Heart right ventricle (tissue), 16 donors: ENCODE measurements around the gene HOXA10. TPM values are rescaled to one million over a fixed set of nuclear protein-coding genes. Genes with fewer than 3 reads are reported as not detected.

Experiments used
- ATAC-seq, 8 donors: fragments of 200-7000 bp; cut with Tn5 transposase; one replicate each; pipeline ENCODE4 v1.9.1; 2020; ENCODE audit warnings: mild to moderate bottlenecking in 8 of 8, moderate library complexity in 8 of 8, moderate number of reproducible peaks in 1 of 8
- DNase-seq, 2 donors: peaks; one replicate each; pipeline ENCODE4 v3.0.0-alpha.2; 2020
- H3K27ac ChIP-seq, 10 donors: fragments of 200-600 bp; sonication (generic) in 2 of 10; one replicate each; pipeline versions ENCODE4 v1.5.0 to v1.8.0; 2020 to 2022; ENCODE audit warnings: mild to moderate bottlenecking in 3 of 10
- H3K27me3 ChIP-seq, 7 donors: fragments of 200-600 bp; one replicate each; pipeline ENCODE4 v1.8.0; 2021 to 2022; ENCODE audit warnings: mild to moderate bottlenecking in 2 of 7
- H3K36me3 ChIP-seq, 9 donors: fragments of 200-600 bp; sonication (generic) in 1 of 9; one replicate each; pipeline versions ENCODE4 v1.5.0 to v1.8.0; 2020 to 2022; ENCODE audit warnings: mild to moderate bottlenecking in 2 of 9
- H3K4me1 ChIP-seq, 9 donors: fragments of 200-600 bp; sonication (generic) in 1 of 9; one replicate each; pipeline versions ENCODE4 v1.5.0 to v1.8.0; 2020 to 2022; ENCODE audit warnings: mild to moderate bottlenecking in 4 of 9
- H3K4me3 ChIP-seq, 10 donors: fragments of 200-600 bp; sonication (generic) in 2 of 10; one replicate each; pipeline versions ENCODE4 v1.5.0 to v1.8.0; 2020 to 2022; ENCODE audit warnings: mild to moderate bottlenecking in 7 of 10, moderate library complexity in 2 of 10
- H3K9me3 ChIP-seq, 11 donors: fragments of 200-600 bp in 10 of 11; sonication (generic) in 2 of 11; one replicate each; pipeline versions ENCODE4 v1.5.0 to v1.8.0; 2013 to 2022; ENCODE audit warnings: mild to moderate bottlenecking in 2 of 11, control low read depth in 1 of 11, moderate library complexity in 1 of 11
- WGBS, 2 donors: extraction: QIAGEN DNeasy Blood & Tissue Kit; methylation state at CpG; one replicate each; pipeline ENCODE4 v1.1.7; 2013; ENCODE audit warnings: inconsistent platforms in 1 of 2; 5-methylcytosine and 5-hydroxymethylcytosine counted together
- intact Hi-C, 10 donors: fragments of 100-400 bp; cut with DNase I; formaldehyde crosslinking; loops; one replicate each; pipeline versions ENCODE4 v1.11.1 to v1.14.2; 2022
- polyA plus RNA-seq, 2 donors: library from polyadenylated mRNA; stranded (reverse); fragments of 200-250 nt; gene quantifications; one replicate each; pipeline ENCODE4 v1.2.3, GENCODE V29; 2013
- total RNA-seq, 10 donors: library from RNA; stranded (reverse); fragmentation: NEBNext Ultra II Directional in 3 of 10; extraction: Animal tissue kit (Norgen Biotek cat#: 25700) in 3 of 10; gene quantifications; one replicate each; pipeline versions ENCODE4 v1.2.1 to v1.2.4, GENCODE V29; 2021 to 2023
- TF ChIP-seq, protein P1 (sequence below), 9 donors: fragments of 200-600 bp; sonication (generic) in 2 of 9; IDR thresholded peaks; one replicate each; pipeline versions ENCODE4 v1.5.0 to v1.8.0; 2021 to 2022; ENCODE audit warnings: antibody characterized with exemption in 9 of 9, mild to moderate bottlenecking in 5 of 9, moderate library complexity in 1 of 9
- donor health status: Arrhythmogenic right ventricular cardiomyopathy.
- donor health status: ischemic (EF 13 %, LVEDD 7.1; RV severe dilation, severe dysfunction).
- donor health status: healthy with polysubstance abuse.
- donor health status: DM: no; HTN: yes; CAD: no.
- donor health status: DM: no; HTN: no; CAD: no.
- donor health status: ischemic (EF 25% LVEDD 6.9; RV normal size, moderate dysfunction).
- donor health status: ischemic (EF 25% LVEDD 5.7; RV mildly dilated, moderate dysfunction).
- donor health status: healthy.
- donor health status: DM: yes; HTN: yes; CAD: no.
- donor health status: Ischemic cardiomyopathy.
- donor health status: ischemic (EF 35%, LVEDD 5.7; RV mildly dilated, moderate dysfunction).
- donor health status: nonischemic (EF 11% LVEDD 7.7; RV severe dilation, severe dysfunction).
- donor health status: DM: yes; HTN: yes; CAD: no.
- donor health status: PGD.
- donor health status: ischemic (EF 29% LVEDD 5.4; RV normal size, mild dysfunction).
- donor health status: nonischemic (EF 23%, LVEDD 6.1; RV moderate dilation, normal function).

Gene HOXA10
- total and polyA plus RNA-seq, 12 donors, result 0.03 to 0.19 TPM; not detected in 10

DNA sequence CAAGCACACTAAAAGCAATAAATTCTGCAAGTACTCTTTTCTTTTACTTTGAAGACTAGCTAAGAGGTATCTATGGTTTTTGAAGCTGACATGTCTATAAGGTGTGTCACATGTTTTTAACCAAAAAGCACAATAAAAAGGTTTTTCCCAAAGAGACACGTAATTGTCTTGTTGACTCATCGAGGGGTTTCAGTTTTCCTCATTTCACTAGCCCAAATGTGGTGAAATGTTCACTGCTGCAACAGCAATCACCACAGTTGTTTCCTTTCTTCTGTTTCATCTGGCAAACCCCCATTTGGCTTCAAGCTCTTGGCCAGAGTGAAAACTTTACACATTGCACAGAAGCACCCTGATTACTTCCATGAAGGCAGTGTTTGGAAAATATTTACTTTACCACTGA is 39.7 kb downstream of the HOXA10 start:
- TF ChIP-seq, protein P1, sequence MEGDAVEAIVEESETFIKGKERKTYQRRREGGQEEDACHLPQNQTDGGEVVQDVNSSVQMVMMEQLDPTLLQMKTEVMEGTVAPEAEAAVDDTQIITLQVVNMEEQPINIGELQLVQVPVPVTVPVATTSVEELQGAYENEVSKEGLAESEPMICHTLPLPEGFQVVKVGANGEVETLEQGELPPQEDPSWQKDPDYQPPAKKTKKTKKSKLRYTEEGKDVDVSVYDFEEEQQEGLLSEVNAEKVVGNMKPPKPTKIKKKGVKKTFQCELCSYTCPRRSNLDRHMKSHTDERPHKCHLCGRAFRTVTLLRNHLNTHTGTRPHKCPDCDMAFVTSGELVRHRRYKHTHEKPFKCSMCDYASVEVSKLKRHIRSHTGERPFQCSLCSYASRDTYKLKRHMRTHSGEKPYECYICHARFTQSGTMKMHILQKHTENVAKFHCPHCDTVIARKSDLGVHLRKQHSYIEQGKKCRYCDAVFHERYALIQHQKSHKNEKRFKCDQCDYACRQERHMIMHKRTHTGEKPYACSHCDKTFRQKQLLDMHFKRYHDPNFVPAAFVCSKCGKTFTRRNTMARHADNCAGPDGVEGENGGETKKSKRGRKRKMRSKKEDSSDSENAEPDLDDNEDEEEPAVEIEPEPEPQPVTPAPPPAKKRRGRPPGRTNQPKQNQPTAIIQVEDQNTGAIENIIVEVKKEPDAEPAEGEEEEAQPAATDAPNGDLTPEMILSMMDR (IDR thresholded peaks at IDR 0.05), result no peak
- no peak overlapping the region for H3K27ac ChIP-seq
- H3K36me3 ChIP-seq, result no peaks in the 10 kb centered on the region
- H3K4me1 ChIP-seq, result peaks cover 0 to 14% (median 3%) of the 10 kb centered on the region in 9 donors
- intact Hi-C loops, result loop anchor here in 1 of 10 donors (5.0 kb wide), 1 partner anchor 37 kb away; the partner anchor contains the start of gene HOXA1
- H3K4me3 ChIP-seq, result no peak overlapping the region
- peaks cover 41 to 100% (median 99%) of the 10 kb centered on the region in 7 donors for H3K27me3 ChIP-seq
- ATAC-seq (no peak), DNase-seq (no peak)
- WGBS, 2 donors, result 12 to 20% methylated on average over 2 of the region's 2 CpGs
- no peaks in the 10 kb centered on the region for H3K9me3 ChIP-seq

DNA sequence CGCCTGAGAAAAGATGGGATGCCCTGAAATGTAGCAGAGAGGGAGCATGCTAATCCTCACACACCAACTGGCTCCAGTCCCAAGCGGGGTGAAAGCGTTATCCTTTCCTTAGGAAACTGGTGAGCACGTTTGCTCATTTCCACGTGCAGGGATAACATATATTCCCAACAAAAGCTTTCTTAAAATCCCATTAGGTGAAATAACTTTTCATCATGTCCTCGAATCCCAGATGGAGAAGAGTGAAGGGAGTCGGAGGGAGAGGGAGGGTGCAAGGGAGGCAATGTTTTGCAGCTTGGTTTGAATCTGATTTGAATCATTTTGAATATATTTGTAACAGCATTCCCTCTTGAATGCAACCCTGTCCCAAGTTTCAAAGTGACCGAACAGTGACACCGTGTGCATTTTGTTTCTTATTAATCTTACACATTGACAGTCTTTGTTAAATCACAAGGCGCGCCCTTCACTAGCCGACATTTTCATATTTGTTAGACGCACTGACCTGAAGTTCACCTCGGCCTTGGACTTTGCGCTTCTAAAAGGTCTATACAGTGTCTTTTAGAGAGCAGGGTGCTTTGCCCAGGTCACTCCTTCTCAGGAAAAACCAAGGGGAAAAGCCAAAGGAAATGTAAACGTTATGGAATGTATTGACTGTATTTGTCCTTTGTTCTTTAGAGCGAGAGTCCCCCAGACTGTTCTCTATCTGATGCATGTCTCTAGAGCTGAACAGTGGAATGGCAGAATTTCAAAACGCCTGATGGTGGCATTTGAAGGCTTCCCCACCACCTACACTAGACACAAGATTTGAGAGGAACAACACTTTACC is 40.5 kb downstream of the HOXA10 start:
- Histone ChIP-seq H3K27ac (no peak overlapping the region), H3K36me3 (no peaks in the 10 kb centered on the region), H3K9me3 (no peaks in the 10 kb centered on the region), H3K4me3 (no peak overlapping the region), H3K27me3 (peaks cover 43 to 100% (median 99%) of the 10 kb centered on the region in 7 donors), H3K4me1 (peaks cover 0 to 14% (median 0%) of the 10 kb centered on the region in 9 donors)
- TF ChIP-seq, protein P1 (IDR thresholded peaks at IDR 0.05), result no peak
- ATAC-seq (no peak), DNase-seq (no peak)
- WGBS, 2 donors, result 16 to 19% methylated on average over 18 of the region's 18 CpGs
- intact Hi-C loops, result loop anchor here in 1 of 10 donors (5.0 kb wide), 1 partner anchor 36 kb away; the partner anchor contains the start of gene HOXA1

DNA sequence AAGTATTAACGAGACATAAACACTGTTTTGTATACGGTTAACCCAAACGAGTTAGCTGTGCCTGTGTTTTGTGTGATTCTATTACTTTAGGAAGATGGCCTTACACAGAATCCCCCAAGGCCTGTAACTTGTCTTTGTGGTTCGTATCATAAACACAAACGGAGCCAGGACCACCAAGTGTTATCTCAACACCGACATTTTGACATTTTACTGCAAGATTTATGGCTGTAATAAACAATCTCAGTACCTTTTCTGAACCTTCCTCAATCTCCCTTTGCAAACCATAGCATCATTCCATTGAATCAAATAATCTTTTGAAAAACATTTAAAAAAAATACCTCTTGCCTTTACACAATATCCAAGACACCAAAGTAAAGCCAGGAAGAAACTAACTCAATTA is 41.1 kb downstream of the HOXA10 start:
- Histone ChIP-seq H3K4me1 (peaks cover 0 to 14% (median 0%) of the 10 kb centered on the region in 9 donors), H3K27me3 (peaks cover 45 to 100% (median 99%) of the 10 kb centered on the region in 7 donors), H3K27ac (no peak overlapping the region), H3K36me3 (no peaks in the 10 kb centered on the region), H3K9me3 (no peaks in the 10 kb centered on the region), H3K4me3 (no peak overlapping the region)
- intact Hi-C loops, result loop anchor here in 1 of 10 donors (5.0 kb wide), 1 partner anchor 36 kb away; the partner anchor contains the start of gene HOXA1
- DNase-seq (no peak), ATAC-seq (no peak)
- TF ChIP-seq, protein P1 (IDR thresholded peaks at IDR 0.05), result no peak
- 26 to 28% methylated on average over 6 of the region's 6 CpGs for WGBS, 2 donors

DNA sequence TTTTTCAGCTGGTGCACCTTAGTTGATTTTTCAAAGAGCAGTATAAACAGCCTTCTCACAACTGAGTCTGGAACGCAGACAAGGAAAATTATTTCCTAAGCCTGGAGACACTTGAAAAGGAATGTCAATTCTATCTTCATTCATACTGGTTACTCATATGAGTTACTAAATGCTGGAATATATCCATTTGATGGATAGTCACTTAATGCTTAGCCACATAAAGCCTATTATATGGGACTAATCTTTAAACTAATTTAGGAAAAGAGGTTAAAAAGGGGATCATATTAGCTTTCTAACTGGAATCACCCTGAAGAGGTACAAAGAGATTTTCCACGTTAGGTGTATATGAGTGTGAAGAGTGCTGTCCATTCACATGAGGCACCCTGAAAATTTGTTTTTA is 41.9 kb downstream of the HOXA10 start:
- ATAC-seq, result no peak
- Histone ChIP-seq H3K27me3 (peaks cover 45 to 100% (median 99%) of the 10 kb centered on the region in 7 donors), H3K4me1 (peaks cover 0 to 14% (median 0%) of the 10 kb centered on the region in 9 donors), H3K4me3 (no peak overlapping the region), H3K27ac (no peak overlapping the region), H3K9me3 (no peaks in the 10 kb centered on the region), H3K36me3 (no peaks in the 10 kb centered on the region)
- intact Hi-C loops, result loop anchor here in 1 of 10 donors (5.0 kb wide), 1 partner anchor 35 kb away; the partner anchor contains the start of gene HOXA1
- 32 to 41% methylated on average over 2 of the region's 2 CpGs for WGBS, 2 donors
- no peak for DNase-seq
- TF ChIP-seq, protein P1 (IDR thresholded peaks at IDR 0.05), result no peak
